NB4 (cell line): Measurements from ENCODE around the gene CRYZL1.

Source experiments
- DNase-seq: peaks from one replicate; pipeline ENCODE4 v3.0.0; 2010; ENCODE audit warnings: low read depth
- H3K4me3 ChIP-seq: one replicate; pipeline ENCODE4 v1.5.1; 2011; ENCODE audit warnings: mild to moderate bottlenecking, low read depth, low read length, moderate library complexity
- MYC ChIP-seq: IDR thresholded peaks from 2 replicates; pipeline ENCODE4 v1.6.1; 2011; ENCODE audit warnings: low read depth, low read length
- POLR2A ChIP-seq: IDR thresholded peaks from 2 replicates; pipeline ENCODE4 v1.6.1; 2011; ENCODE audit warnings: mild to moderate bottlenecking; ENCODE audit not compliant: insufficient read length; ENCODE audit errors: extremely low read depth
- TF ChIP-seq, protein P1 (sequence below): IDR thresholded peaks from one replicate; pipeline ENCODE4 v1.5.1; 2012; ENCODE audit warnings: low read depth, low read length
- TF ChIP-seq, protein P2 (sequence below): IDR thresholded peaks from 2 replicates; pipeline ENCODE4 v1.6.1; 2011; ENCODE audit warnings: low read depth, low read length

Gene CRYZL1

DNA sequence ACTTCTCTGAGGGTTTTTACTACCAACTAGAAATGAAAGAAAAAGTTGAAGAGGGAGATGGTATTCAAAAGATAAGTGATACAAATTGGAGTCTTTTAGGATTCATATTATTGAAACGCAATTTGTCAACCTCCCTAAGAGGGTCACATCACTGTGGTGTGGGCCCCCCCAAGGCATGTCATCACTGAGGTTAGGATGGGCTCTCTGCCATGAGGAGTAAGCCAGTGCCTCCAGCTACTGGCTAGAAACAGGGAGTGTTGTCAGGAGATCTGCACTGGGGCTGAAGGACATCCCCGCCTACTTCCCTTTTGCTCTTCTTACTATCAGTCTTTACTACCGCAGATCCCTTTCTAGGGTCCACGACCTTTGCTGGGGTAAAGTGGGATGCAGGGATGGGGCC is 26.6 kb upstream of the CRYZL1 start:
- no peak overlapping the region for H3K4me3 ChIP-seq
- DNase-seq = no peak
- TF ChIP-seq POLR2A = no peak
- TF ChIP-seq, protein P1, sequence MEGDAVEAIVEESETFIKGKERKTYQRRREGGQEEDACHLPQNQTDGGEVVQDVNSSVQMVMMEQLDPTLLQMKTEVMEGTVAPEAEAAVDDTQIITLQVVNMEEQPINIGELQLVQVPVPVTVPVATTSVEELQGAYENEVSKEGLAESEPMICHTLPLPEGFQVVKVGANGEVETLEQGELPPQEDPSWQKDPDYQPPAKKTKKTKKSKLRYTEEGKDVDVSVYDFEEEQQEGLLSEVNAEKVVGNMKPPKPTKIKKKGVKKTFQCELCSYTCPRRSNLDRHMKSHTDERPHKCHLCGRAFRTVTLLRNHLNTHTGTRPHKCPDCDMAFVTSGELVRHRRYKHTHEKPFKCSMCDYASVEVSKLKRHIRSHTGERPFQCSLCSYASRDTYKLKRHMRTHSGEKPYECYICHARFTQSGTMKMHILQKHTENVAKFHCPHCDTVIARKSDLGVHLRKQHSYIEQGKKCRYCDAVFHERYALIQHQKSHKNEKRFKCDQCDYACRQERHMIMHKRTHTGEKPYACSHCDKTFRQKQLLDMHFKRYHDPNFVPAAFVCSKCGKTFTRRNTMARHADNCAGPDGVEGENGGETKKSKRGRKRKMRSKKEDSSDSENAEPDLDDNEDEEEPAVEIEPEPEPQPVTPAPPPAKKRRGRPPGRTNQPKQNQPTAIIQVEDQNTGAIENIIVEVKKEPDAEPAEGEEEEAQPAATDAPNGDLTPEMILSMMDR = no peak

DNA sequence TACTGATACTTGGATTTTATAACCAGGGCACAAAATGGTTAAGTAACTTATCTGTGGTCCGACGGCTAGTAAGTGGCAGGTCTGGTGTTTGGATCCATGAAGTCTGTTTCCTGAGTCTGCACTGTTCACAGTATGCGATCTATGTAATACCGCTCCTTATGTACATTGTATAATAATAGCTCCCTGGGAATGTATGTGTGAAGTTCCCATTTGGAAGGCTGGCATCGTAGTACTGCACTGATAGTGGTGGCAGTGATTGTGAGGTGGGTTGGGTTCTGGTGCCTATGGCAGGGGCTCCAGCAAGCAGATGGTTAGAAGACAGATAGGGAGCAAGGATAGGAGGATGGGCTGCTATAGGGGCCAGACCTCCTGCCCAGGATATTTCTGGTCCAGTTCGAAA is 26.1 kb upstream of the CRYZL1 start:
- TF ChIP-seq, protein P1 = no peak
- TF ChIP-seq, protein P2, sequence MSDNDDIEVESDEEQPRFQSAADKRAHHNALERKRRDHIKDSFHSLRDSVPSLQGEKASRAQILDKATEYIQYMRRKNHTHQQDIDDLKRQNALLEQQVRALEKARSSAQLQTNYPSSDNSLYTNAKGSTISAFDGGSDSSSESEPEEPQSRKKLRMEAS = no peak
- TF ChIP-seq POLR2A (no peak), MYC (no peak)
- DNase-seq = no peak
- H3K4me3 ChIP-seq = no peak overlapping the region

DNA sequence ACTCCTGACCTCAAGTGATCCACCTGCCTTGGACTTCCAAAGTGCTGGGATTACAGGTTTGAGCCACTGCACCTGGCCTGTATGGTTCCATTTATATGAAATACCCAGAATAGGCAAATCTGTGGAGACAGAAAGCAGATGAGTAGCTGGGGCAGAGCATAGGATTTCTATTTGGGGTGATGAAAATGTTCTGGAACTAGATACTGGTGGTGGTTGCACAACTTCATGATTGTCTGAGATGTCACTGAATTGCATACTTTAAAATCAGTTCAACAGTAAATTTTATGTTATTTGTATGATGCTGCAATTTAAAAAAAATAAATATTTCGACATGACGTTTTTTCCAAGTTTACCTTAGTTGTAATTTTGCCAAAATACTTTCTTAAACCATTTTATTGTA is 24.6 kb upstream of the CRYZL1 start:
- no peak for DNase-seq
- no peak overlapping the region for H3K4me3 ChIP-seq
- TF ChIP-seq MYC = no peak
- TF ChIP-seq POLR2A = no peak
- TF ChIP-seq, protein P2 = no peak
- TF ChIP-seq, protein P1 = no peak

DNA sequence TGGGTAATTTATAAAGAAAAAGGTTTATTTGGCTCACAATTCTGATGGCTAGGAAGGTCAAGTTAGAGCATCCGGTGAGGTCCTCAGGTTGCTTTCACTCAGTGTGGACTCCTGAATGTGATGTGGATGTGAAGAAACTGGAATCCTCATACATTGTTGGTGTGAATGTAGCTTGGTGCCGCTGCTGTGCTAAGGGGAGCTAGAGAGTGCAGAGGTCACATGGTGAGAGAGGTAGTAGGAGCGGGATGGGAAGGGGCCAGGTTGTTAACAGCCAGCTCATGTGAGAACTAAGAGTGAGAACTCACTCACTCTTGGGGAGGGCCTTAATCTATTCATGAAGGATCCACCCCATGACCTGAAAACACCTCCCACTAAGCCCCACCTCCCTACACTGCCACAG is 22.6 kb upstream of the CRYZL1 start:
- no peak overlapping the region for H3K4me3 ChIP-seq
- TF ChIP-seq, protein P1 = no peak
- TF ChIP-seq, protein P2 = no peak
- TF ChIP-seq POLR2A = no peak
- no peak for TF ChIP-seq MYC
- no peak for DNase-seq

DNA sequence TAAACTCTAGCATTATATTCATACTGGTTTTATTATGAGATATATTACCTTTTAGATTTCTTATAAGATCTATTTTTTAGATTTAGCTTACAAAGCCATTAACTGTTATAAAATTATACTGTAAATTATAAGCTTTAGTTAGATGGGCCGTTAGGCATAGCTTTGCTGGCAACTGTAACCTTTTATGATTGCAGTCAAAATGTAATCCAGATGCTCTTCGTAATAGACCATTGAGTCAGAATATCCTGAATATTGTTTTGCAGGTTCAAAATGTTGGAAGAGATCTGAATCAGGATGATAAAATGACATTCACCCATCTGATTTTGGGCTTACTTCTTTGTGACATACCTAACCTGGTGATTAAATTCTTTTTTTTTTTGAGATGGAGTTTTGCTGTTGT is 21.7 kb upstream of the CRYZL1 start:
- no peak overlapping the region for H3K4me3 ChIP-seq
- TF ChIP-seq POLR2A = no peak
- TF ChIP-seq, protein P2 = no peak
- TF ChIP-seq, protein P1 = no peak
- no peak for TF ChIP-seq MYC
- DNase-seq = no peak

DNA sequence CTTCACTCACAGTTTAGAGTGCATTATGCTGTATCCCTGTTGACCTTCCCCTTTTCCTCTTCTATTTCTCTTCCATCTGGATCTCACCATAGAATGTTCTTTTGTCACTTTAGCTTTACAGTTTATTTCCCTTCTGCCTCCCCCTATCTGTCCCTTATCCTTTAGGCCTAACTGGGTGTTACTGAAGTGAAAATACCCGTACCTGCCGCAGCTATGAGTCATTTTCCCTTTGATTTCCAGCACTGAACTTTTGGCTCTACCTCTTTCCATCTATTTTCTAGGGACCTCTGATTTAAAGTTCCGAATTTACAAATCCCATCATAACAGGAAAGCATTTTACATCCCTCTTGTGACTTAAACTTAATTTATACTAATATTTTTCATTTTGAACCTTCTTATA is 20.5 kb upstream of the CRYZL1 start:
- no peak for DNase-seq
- TF ChIP-seq, protein P1 = no peak
- TF ChIP-seq MYC (no peak), POLR2A (no peak)
- TF ChIP-seq, protein P2 = no peak
- no peak overlapping the region for H3K4me3 ChIP-seq
